PFSK-1 (cell line): Measurements from ENCODE around the gene ISG15.

ENCODE experiments used
- SIN3A ChIP-seq: IDR thresholded peaks from 2 replicates; pipeline ENCODE4 v1.6.1; 2012; ENCODE audit warnings: mild to moderate bottlenecking, low read length, moderate library complexity, borderline replicate concordance; ENCODE audit not compliant: insufficient read depth
- TAF1 ChIP-seq: IDR thresholded peaks from 2 replicates; pipeline ENCODE4 v1.6.1; 2012; ENCODE audit warnings: low read length, control low read depth, borderline replicate concordance; ENCODE audit not compliant: insufficient read depth

DNA sequence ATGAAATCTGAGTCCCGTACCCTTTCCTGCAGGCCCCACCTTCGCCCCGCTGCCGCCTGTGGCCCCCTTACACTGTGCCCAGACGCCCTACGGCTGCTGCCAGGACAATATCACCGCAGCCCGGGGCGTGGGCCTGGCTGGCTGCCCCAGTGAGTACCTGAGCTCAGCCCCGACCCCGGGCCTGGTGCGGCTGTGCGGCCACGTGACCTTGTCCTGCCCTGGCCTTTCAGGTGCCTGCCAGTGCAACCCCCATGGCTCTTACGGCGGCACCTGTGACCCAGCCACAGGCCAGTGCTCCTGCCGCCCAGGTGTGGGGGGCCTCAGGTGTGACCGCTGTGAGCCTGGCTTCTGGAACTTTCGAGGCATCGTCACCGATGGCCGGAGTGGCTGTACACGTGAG lies 31.8 kb downstream of the ISG15 start:
- TF ChIP-seq SIN3A (no peak), TAF1 (no peak)
